ENCODE measurements around the gene GARNL3. TPM values are rescaled to one million over a fixed set of nuclear protein-coding genes. Genes with fewer than 3 reads are reported as not detected.

GARNL3 gene
- total RNA-seq, 1 donor from 2014 or later: 5.4 TPM

DNA sequence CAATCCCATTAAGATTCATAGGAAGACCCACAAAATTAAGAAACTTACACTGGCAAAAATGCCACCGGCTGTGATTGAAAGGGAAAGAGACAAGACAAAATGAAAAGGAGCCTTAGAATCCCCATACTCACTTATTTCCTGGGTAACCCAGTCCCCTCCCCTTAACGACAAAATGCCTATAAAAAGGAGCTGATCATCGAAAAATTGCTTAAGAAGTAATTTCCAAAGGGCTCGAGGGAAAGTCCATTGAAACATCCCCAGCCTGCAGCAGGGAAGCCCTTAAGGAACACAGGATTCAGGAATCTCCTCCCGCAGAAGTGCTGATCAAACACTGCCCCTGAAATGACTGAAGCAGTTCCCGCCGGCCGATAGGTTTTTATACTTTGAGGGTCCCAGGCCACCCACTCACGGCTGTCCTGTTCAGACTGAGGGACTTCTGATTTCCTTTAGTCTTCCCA, 158.9 kb downstream of the GARNL3 start:
- peaks cover 36% of the 10 kb centered on the region for H4K20me1 ChIP-seq (ENCODE audit: insufficient read depth, low read length)
- H3K4me3 ChIP-seq (ENCODE audit: insufficient read depth, low read depth, low read length): peak overlapping the region; percentile 89
- Mint-ChIP-seq H3K27ac (ENCODE audit: unreplicated experiment) (peak overlapping the region; percentile 96), H3K4me1 (ENCODE audit: low read depth, unreplicated experiment) (peaks cover 20% of the 10 kb centered on the region), H3K9me3 (ENCODE audit: unreplicated experiment) (no peaks in the 10 kb centered on the region), H3K27me3 (ENCODE audit: low read depth, unreplicated experiment) (no peaks in the 10 kb centered on the region), H3K4me3 (ENCODE audit: unreplicated experiment) (peak overlapping the region; percentile 93), H3K36me3 (ENCODE audit: low read depth, unreplicated experiment) (peaks cover 6% of the 10 kb centered on the region)
- peak overlapping the region; percentile 76 for H3K27ac ChIP-seq (ENCODE audit: low read depth, low read length)
- H3K36me3 ChIP-seq (ENCODE audit: insufficient read depth, low read length): no peaks in the 10 kb centered on the region
- H3K4me1 ChIP-seq (ENCODE audit: insufficient read depth, low read length): peaks cover 20% of the 10 kb centered on the region
- peaks cover 48% of the 10 kb centered on the region for H3K79me2 ChIP-seq (ENCODE audit: insufficient read depth, low read length)
- DNase-seq (ENCODE audit: low read depth): no peak
- peak overlapping the region; percentile 79 for H2AFZ ChIP-seq (ENCODE audit: low read depth, low read length)
- no peak for FAIRE-seq
- no peaks in the 10 kb centered on the region for H3K27me3 ChIP-seq (ENCODE audit: insufficient read depth, low read length)
- no peaks in the 10 kb centered on the region for H3K9me3 ChIP-seq (ENCODE audit: insufficient read depth, low read depth, low read length)
- peak overlapping the region; percentile 95 for H3K9ac ChIP-seq (ENCODE audit: low read length)
- peak overlapping the region; percentile 86 for H3K4me2 ChIP-seq (ENCODE audit: low read length)
- no peak for TF ChIP-seq EZH2 (IDR thresholded peaks at IDR 0.05; ENCODE audit: insufficient read depth, low read length)
- TF ChIP-seq, protein P1, sequence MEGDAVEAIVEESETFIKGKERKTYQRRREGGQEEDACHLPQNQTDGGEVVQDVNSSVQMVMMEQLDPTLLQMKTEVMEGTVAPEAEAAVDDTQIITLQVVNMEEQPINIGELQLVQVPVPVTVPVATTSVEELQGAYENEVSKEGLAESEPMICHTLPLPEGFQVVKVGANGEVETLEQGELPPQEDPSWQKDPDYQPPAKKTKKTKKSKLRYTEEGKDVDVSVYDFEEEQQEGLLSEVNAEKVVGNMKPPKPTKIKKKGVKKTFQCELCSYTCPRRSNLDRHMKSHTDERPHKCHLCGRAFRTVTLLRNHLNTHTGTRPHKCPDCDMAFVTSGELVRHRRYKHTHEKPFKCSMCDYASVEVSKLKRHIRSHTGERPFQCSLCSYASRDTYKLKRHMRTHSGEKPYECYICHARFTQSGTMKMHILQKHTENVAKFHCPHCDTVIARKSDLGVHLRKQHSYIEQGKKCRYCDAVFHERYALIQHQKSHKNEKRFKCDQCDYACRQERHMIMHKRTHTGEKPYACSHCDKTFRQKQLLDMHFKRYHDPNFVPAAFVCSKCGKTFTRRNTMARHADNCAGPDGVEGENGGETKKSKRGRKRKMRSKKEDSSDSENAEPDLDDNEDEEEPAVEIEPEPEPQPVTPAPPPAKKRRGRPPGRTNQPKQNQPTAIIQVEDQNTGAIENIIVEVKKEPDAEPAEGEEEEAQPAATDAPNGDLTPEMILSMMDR (IDR thresholded peaks at IDR 0.05; ENCODE audit: insufficient read depth, low read depth, low read length): no peak

DNA sequence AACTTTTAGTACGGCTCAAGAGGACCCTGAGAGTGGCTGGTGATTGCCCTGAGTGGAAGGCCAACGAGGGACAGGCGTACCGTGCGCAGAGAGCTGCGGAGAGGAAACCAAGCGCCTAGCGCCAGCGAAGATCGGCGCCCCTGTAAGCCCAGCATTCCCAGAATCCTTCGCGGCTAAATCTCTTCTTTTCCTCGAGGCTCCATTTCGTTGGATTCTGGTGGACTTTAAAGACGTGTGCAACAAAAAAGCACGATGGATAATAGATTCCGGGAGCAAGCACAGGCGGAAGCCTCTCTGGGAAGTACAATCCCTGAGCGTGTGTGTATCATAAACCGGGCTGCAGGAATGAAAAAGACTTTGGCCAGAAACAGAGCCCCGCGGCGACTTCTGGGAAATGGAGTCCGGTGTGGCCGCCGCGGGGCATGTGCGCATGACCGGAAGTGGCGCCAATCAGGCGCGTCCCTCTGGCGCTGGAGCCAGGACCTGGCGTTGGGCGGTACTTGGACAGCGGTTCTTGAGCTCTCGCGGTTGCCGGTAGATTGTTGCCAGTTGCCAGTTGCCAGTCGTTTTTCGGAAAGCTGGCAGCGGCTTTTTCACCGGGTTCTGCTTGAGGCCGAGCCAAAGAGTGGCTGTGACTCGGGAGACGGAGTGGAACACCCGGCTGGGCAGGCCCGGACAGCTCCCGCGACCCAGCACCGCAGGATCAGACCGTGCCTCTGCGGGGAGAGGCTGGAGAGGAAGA, 159.5 kb downstream of the GARNL3 start, which contains the start of gene ZNF79:
Gene ZNF79, plus strand, starts transcription at position 449 of the 742 bp plus-strand sequence. CDS start 406 bp downstream, outside the sequence.
- Histone ChIP-seq H3K27me3 (ENCODE audit: insufficient read depth, low read length) (no peaks in the 10 kb centered on the region), H3K36me3 (ENCODE audit: insufficient read depth, low read length) (peaks cover 5% of the 10 kb centered on the region), H4K20me1 (ENCODE audit: insufficient read depth, low read length) (peaks cover 38% of the 10 kb centered on the region), H3K9ac (ENCODE audit: low read length) (peak within 1 kb of the TSS; percentile 95), H3K4me1 (ENCODE audit: insufficient read depth, low read length) (peaks cover 16% of the 10 kb centered on the region), H3K4me2 (ENCODE audit: low read length) (peak within 1 kb of the TSS; percentile 86), H3K9me3 (ENCODE audit: insufficient read depth, low read depth, low read length) (no peaks in the 10 kb centered on the region), H3K79me2 (ENCODE audit: insufficient read depth, low read length) (peaks cover 50% of the 10 kb centered on the region), H2AFZ (ENCODE audit: low read depth, low read length) (peak within 1 kb of the TSS; percentile 79), H3K4me3 (ENCODE audit: insufficient read depth, low read depth, low read length) (peak within 1 kb of the TSS; percentile 89), H3K27ac (ENCODE audit: low read depth, low read length) (peak within 1 kb of the TSS; percentile 76)
- H3K27me3 Mint-ChIP-seq (ENCODE audit: low read depth, unreplicated experiment): no peaks in the 10 kb centered on the region
- H3K4me1 Mint-ChIP-seq (ENCODE audit: low read depth, unreplicated experiment): peaks cover 20% of the 10 kb centered on the region
- FAIRE-seq (no peak), DNase-seq (ENCODE audit: low read depth) (peak; percentile 81)
- peak within 1 kb of the TSS; percentile 93 for H3K4me3 Mint-ChIP-seq (ENCODE audit: unreplicated experiment)
- peaks cover 6% of the 10 kb centered on the region for H3K36me3 Mint-ChIP-seq (ENCODE audit: low read depth, unreplicated experiment)
- TF ChIP-seq, protein P1 (IDR thresholded peaks at IDR 0.05; ENCODE audit: insufficient read depth, low read depth, low read length): no peak
- TF ChIP-seq EZH2 (IDR thresholded peaks at IDR 0.05; ENCODE audit: insufficient read depth, low read length): no peak
- peak within 1 kb of the TSS; percentile 96 for H3K27ac Mint-ChIP-seq (ENCODE audit: unreplicated experiment)
- no peaks in the 10 kb centered on the region for H3K9me3 Mint-ChIP-seq (ENCODE audit: unreplicated experiment)

DNA sequence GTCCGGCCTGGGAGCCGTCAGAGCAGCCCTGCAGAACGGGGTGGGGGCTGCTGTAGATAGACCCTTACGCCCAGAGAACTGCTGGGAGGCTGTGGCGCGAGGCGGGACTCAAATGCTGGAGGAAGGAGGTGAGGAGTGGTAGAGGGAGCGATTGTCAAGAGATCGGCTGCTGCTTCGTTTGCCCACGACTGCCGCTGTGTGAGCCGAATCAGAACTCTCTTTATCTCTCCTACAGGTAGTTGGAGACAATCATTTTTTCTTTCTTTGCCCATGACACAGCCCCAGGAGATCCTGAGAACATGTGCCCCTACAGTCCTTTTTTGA, 160.1 kb downstream of the GARNL3 start:
- TF ChIP-seq, protein P1 (IDR thresholded peaks at IDR 0.05; ENCODE audit: insufficient read depth, low read depth, low read length): no peak
- no peak for TF ChIP-seq EZH2 (IDR thresholded peaks at IDR 0.05; ENCODE audit: insufficient read depth, low read length)
- Mint-ChIP-seq H3K4me1 (ENCODE audit: low read depth, unreplicated experiment) (peaks cover 20% of the 10 kb centered on the region), H3K36me3 (ENCODE audit: low read depth, unreplicated experiment) (peaks cover 6% of the 10 kb centered on the region), H3K27ac (ENCODE audit: unreplicated experiment) (peak overlapping the region; percentile 96), H3K4me3 (ENCODE audit: unreplicated experiment) (peak overlapping the region; percentile 93), H3K27me3 (ENCODE audit: low read depth, unreplicated experiment) (no peaks in the 10 kb centered on the region), H3K9me3 (ENCODE audit: unreplicated experiment) (no peaks in the 10 kb centered on the region)
- Histone ChIP-seq H3K4me3 (ENCODE audit: insufficient read depth, low read depth, low read length) (peak overlapping the region; percentile 89), H3K36me3 (ENCODE audit: insufficient read depth, low read length) (peaks cover 7% of the 10 kb centered on the region), H3K9me3 (ENCODE audit: insufficient read depth, low read depth, low read length) (no peaks in the 10 kb centered on the region), H2AFZ (ENCODE audit: low read depth, low read length) (peak overlapping the region; percentile 79), H3K4me1 (ENCODE audit: insufficient read depth, low read length) (peaks cover 16% of the 10 kb centered on the region), H3K4me2 (ENCODE audit: low read length) (peak overlapping the region; percentile 86), H3K27me3 (ENCODE audit: insufficient read depth, low read length) (no peaks in the 10 kb centered on the region), H3K9ac (ENCODE audit: low read length) (peak overlapping the region; percentile 95), H3K79me2 (ENCODE audit: insufficient read depth, low read length) (peaks cover 50% of the 10 kb centered on the region), H4K20me1 (ENCODE audit: insufficient read depth, low read length) (peaks cover 38% of the 10 kb centered on the region), H3K27ac (ENCODE audit: low read depth, low read length) (peak overlapping the region; percentile 76)
- no peak for FAIRE-seq
- DNase-seq (ENCODE audit: low read depth): no peak

Measured in astrocyte (in vitro differentiated cells and primary cell).